CD14-positive monocyte (primary cell): Measurements from ENCODE around the gene LENG1. TPM values are rescaled to one million over a fixed set of nuclear protein-coding genes. Genes with fewer than 3 reads are reported as not detected.
A peak's percentile ranks its signal among the peaks of the same experiment; 100 is the strongest.

Experiments
- DNase-seq, 3 donors: peaks; one replicate each; pipeline ENCODE4 v3.0.0-alpha.2; 2011 to 2022
- H2AFZ ChIP-seq: 2 replicates; pipeline ENCODE4 v1.6.0; 2012; ENCODE audit warnings: mild to moderate bottlenecking, low read depth, low read length, inconsistent platforms; ENCODE audit not compliant: insufficient read depth, poor library complexity, severe bottlenecking
- H3K27ac ChIP-seq, 2 donors: 1 replicate in 1 of 2; 2 replicates in 1 of 2; pipeline ENCODE4 v1.5.1; 2012 to 2013; ENCODE audit warnings: low read length in 2 of 2, control low read depth in 1 of 2, inconsistent platforms in 1 of 2, low read depth in 1 of 2, mild to moderate bottlenecking in 1 of 2
- H3K27me3 ChIP-seq, 2 donors: one replicate each; pipeline versions ENCODE4 v1.6.0 to v1.6.1; 2011 to 2013; ENCODE audit warnings: low read length in 2 of 2; ENCODE audit not compliant: control insufficient read depth in 2 of 2, insufficient read depth in 2 of 2
- H3K36me3 ChIP-seq, 2 donors: replicated peaks in 1 of 2; 1 replicate in 1 of 2; 2 replicates in 1 of 2; pipeline versions ENCODE4 v1.5.1 to v1.6.1; 2012 to 2013; ENCODE audit warnings: low read length in 2 of 2, control low read depth in 1 of 2, inconsistent platforms in 1 of 2, mild to moderate bottlenecking in 1 of 2; ENCODE audit not compliant: insufficient read depth in 2 of 2, control insufficient read depth in 1 of 2
- H3K4me1 ChIP-seq, 2 donors: 1 replicate in 1 of 2; 2 replicates in 1 of 2; pipeline versions ENCODE4 v1.5.1 to v1.6.1; 2012 to 2013; ENCODE audit warnings: low read length in 2 of 2, control low read depth in 1 of 2, inconsistent platforms in 1 of 2, mild to moderate bottlenecking in 1 of 2, moderate library complexity in 1 of 2; ENCODE audit not compliant: insufficient read depth in 2 of 2, control insufficient read depth in 1 of 2
- H3K4me2 ChIP-seq: replicated peaks from 2 replicates; pipeline ENCODE3; 2012; ENCODE audit warnings: low read length, moderate library complexity, mild to moderate bottlenecking; ENCODE audit not compliant: poor library complexity, severe bottlenecking; ENCODE audit errors: extremely low read depth
- H3K4me3 ChIP-seq, 3 experiments: fragments of 200-600 bp in 1 of 3; sonication (generic) in 1 of 3; replicated peaks in 1 of 3; 1 replicate in 2 of 3; 2 replicates in 1 of 3; pipeline ENCODE4 v1.5.1; 2011 to 2013; ENCODE audit warnings: low read length in 3 of 3, mild to moderate bottlenecking in 3 of 3, control low read depth in 2 of 3, low read depth in 2 of 3, inconsistent platforms in 1 of 3, moderate library complexity in 1 of 3
- H3K79me2 ChIP-seq: 2 replicates; pipeline ENCODE4 v1.6.0; 2012; ENCODE audit warnings: mild to moderate bottlenecking, control low read depth, inconsistent platforms, low read length, moderate library complexity; ENCODE audit not compliant: insufficient read depth
- H3K9ac ChIP-seq: 2 replicates; pipeline ENCODE4 v1.6.0; 2017; ENCODE audit warnings: low read length, mild to moderate bottlenecking; ENCODE audit not compliant: insufficient read depth, poor library complexity, severe bottlenecking
- H3K9me3 ChIP-seq, 2 donors: replicated peaks in 1 of 2; 1 replicate in 1 of 2; 2 replicates in 1 of 2; pipeline versions ENCODE4 v1.5.1 to v1.6.1; 2012 to 2013; ENCODE audit warnings: low read length in 2 of 2, control low read depth in 1 of 2; ENCODE audit not compliant: control insufficient read depth in 1 of 2, insufficient read depth in 1 of 2
- H4K20me1 ChIP-seq: 2 replicates; pipeline ENCODE4 v1.6.0; 2012; ENCODE audit warnings: mild to moderate bottlenecking, low read length, control low read depth, moderate library complexity; ENCODE audit not compliant: insufficient read depth
- H3K27ac Mint-ChIP-seq, 7 donors: one replicate each; pipeline ENCODE4 v1.8.0; 2020; ENCODE audit warnings: mild to moderate bottlenecking in 7 of 7, mixed read lengths in 7 of 7, moderate library complexity in 6 of 7, inconsistent platforms in 2 of 7
- H3K27me3 Mint-ChIP-seq, 3 donors: one replicate each; pipeline ENCODE4 v1.8.0; 2021 to 2022; ENCODE audit warnings: low read depth in 3 of 3, mild to moderate bottlenecking in 3 of 3, mixed read lengths in 3 of 3, moderate library complexity in 3 of 3, inconsistent platforms in 1 of 3
- H3K36me3 Mint-ChIP-seq, 2 donors: one replicate each; pipeline ENCODE4 v1.8.0; 2020; ENCODE audit warnings: mixed read lengths in 2 of 2, inconsistent platforms in 1 of 2, mild to moderate bottlenecking in 1 of 2
- H3K4me1 Mint-ChIP-seq: one replicate; pipeline ENCODE4 v1.8.0; 2020; ENCODE audit warnings: mild to moderate bottlenecking, mixed read lengths
- H3K4me3 Mint-ChIP-seq, 2 donors: one replicate each; pipeline ENCODE4 v1.8.0; 2020; ENCODE audit warnings: mild to moderate bottlenecking in 2 of 2, mixed read lengths in 2 of 2, moderate library complexity in 1 of 2
- H3K9me3 Mint-ChIP-seq, 7 donors: one replicate each; pipeline ENCODE4 v1.8.0; 2020 to 2022; ENCODE audit warnings: mixed read lengths in 7 of 7, mild to moderate bottlenecking in 6 of 7, moderate library complexity in 6 of 7, inconsistent platforms in 2 of 7
- WGBS: methylation state at CpG from one replicate; pipeline ENCODE4 v1.1.5; 2013; ENCODE audit warnings: missing lambda C conversion rate; ENCODE audit not compliant: insufficient coverage; 5-methylcytosine and 5-hydroxymethylcytosine counted together
- intact Hi-C, 2 donors: fragments of 100-400 bp; cut with micrococcal nuclease; formaldehyde crosslinking; loops; one replicate each; pipeline versions ENCODE4 v1.15.0 to v1.15.1; 2023
- polyA plus RNA-seq, 3 donors: library from polyadenylated mRNA; depleted of rRNA in 1 of 3; unstranded in 2 of 3; stranded (reverse) in 1 of 3; fragments of 300-500 nt in 2 of 3; fragments of >200 nt in 1 of 3; fragmentation: Illumina TruSeq in 2 of 3; gene quantifications; 1 replicate in 2 of 3; 2 replicates in 1 of 3; pipeline ENCODE4 v1.2.3, GENCODE V29; 2012 to 2021
- TF ChIP-seq, protein P1 (sequence below): fragments of 200-600 bp; IDR thresholded peaks from one replicate; pipeline ENCODE4 v1.8.0; 2022; ENCODE audit warnings: antibody characterized with exemption, mild to moderate bottlenecking

The LENG1 gene
- polyA plus RNA-seq, 3 donors, result 3.4 to 5.4 (median 4.2) TPM

DNA sequence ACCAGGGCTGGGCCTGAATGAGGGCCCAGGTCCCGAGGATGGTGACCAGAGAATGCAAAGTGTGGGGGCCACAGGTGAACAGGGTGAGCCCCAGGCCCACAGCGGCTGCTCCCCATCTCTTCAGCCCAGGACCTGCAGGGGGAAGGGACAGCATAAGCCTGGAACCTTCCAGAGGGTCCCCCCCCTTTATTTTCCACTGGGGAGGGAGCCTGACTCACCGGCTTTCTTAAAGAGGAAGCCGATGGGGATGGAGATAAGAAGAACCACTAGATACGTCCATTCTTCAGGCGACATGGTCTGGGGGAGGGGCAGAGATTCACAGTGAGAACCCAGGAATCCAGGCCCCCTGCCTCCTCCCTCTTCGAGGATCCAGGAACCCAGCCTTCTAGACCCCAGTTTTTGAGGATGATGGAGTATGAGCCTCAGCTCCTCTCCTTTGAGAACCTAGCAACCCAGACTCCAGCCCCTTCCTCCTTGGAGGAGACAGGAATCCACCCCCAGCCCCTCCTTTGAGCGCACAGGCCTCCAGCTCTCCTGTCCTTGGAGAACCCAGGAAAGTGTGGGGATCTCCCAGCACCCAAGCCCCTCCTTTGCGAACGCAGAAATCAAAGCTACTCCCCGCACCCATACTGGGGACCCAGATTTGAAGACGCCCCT is 28.8 kb upstream of the LENG1 start:
- TF ChIP-seq, protein P1, sequence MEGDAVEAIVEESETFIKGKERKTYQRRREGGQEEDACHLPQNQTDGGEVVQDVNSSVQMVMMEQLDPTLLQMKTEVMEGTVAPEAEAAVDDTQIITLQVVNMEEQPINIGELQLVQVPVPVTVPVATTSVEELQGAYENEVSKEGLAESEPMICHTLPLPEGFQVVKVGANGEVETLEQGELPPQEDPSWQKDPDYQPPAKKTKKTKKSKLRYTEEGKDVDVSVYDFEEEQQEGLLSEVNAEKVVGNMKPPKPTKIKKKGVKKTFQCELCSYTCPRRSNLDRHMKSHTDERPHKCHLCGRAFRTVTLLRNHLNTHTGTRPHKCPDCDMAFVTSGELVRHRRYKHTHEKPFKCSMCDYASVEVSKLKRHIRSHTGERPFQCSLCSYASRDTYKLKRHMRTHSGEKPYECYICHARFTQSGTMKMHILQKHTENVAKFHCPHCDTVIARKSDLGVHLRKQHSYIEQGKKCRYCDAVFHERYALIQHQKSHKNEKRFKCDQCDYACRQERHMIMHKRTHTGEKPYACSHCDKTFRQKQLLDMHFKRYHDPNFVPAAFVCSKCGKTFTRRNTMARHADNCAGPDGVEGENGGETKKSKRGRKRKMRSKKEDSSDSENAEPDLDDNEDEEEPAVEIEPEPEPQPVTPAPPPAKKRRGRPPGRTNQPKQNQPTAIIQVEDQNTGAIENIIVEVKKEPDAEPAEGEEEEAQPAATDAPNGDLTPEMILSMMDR, result no peak
- peaks cover 0 to 2% (median 0%) of the 10 kb centered on the region in 7 donors for H3K9me3 Mint-ChIP-seq
- Histone ChIP-seq H3K36me3 (peaks cover 27 to 44% of the 10 kb centered on the region in 2 donors), H3K27ac (peak overlapping the region; percentile 98 to 99), H4K20me1 (peaks cover 53% of the 10 kb centered on the region), H3K4me2 (peak overlapping the region; percentile 93), H3K4me3 (peak overlapping the region; percentile 63 to 97 (median 89)), H3K9ac (peak overlapping the region; percentile 91), H3K27me3 (no peaks in the 10 kb centered on the region), H3K4me1 (peaks cover 30 to 46% of the 10 kb centered on the region in 2 donors), H2AFZ (peak overlapping the region; percentile 17), H3K79me2 (peaks cover 47% of the 10 kb centered on the region), H3K9me3 (no peaks in the 10 kb centered on the region)
- peaks cover 0 to 3% (median 1%) of the 10 kb centered on the region in 3 donors for H3K27me3 Mint-ChIP-seq
- H3K4me1 Mint-ChIP-seq, result peaks cover 36% of the 10 kb centered on the region
- peak in 2 of 3 donors; percentile 70 to 73 for DNase-seq
- H3K4me3 Mint-ChIP-seq, result peak overlapping the region; percentile 88 to 95
- peaks cover 42 to 52% of the 10 kb centered on the region in 2 donors for H3K36me3 Mint-ChIP-seq
- WGBS, result 0% methylated on average over 7 of the region's 12 CpGs
- intact Hi-C loops, result no loop called here
- H3K27ac Mint-ChIP-seq, result peak overlapping the region; percentile 89 to 100 (median 92)

DNA sequence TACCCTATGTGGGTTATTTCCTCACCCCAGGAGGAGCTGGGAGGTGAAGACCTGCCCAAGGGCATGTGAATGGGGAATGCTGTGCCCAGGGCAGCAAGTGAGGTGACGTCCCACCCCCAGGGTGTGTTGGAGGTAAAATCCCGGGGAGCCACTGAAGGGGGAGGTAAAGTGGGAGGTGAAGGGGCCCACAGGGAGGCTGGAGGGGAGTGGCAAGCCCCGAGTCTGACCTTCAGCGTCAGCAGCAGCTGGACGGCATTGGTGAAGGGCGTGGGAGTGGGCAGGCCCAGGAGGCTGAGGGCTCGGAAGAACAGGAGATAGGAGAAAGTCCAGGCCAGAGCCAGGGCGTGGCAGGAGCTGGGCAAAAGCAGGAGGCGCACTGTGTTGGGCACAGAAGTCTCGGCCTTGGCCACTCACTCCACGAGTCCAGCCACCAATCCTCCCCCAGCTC is 27.4 kb upstream of the LENG1 start:
- Mint-ChIP-seq H3K4me3 (no peak overlapping the region), H3K27me3 (peaks cover 0 to 2% (median 1%) of the 10 kb centered on the region in 3 donors), H3K36me3 (peaks cover 37 to 50% of the 10 kb centered on the region in 2 donors), H3K27ac (peak overlapping the region in 4 of 7 donors; percentile 8 to 97 (median 88)), H3K9me3 (peaks cover 0 to 2% (median 0%) of the 10 kb centered on the region in 7 donors), H3K4me1 (peaks cover 24% of the 10 kb centered on the region)
- H3K9ac ChIP-seq, result no peak overlapping the region
- no peak overlapping the region for H3K4me3 ChIP-seq
- H4K20me1 ChIP-seq, result peaks cover 45% of the 10 kb centered on the region
- no peaks in the 10 kb centered on the region for H3K27me3 ChIP-seq
- TF ChIP-seq, protein P1, result no peak
- intact Hi-C loops, result no loop called here
- no peak for DNase-seq
- H3K4me2 ChIP-seq, result no peak overlapping the region
- no peak overlapping the region for H2AFZ ChIP-seq
- H3K27ac ChIP-seq, result no peak overlapping the region
- H3K9me3 ChIP-seq, result no peaks in the 10 kb centered on the region
- peaks cover 33% of the 10 kb centered on the region for H3K79me2 ChIP-seq
- H3K36me3 ChIP-seq, result peaks cover 32 to 41% of the 10 kb centered on the region in 2 donors
- WGBS, result 90% methylated on average over 7 of the region's 11 CpGs
- peaks cover 22 to 32% of the 10 kb centered on the region in 2 donors for H3K4me1 ChIP-seq
